ENCODE results near the gene PLCB4. TPM values are rescaled to one million over a fixed set of nuclear protein-coding genes. Genes with fewer than 3 reads are reported as not detected.

The PLCB4 gene
- total RNA-seq, 1 donor, result 4.1 TPM

GRCh38 chr20:9306521-9306920 is 237.6 kb downstream of the PLCB4 start:
- H3K4me3 ChIP-seq (ENCODE audit: low read depth, low read length), result no peak overlapping the region
- TF ChIP-seq CTCF (IDR thresholded peaks at IDR 0.05; ENCODE audit: insufficient read depth, low read length), result no peak
- DNase-seq (ENCODE audit: low read depth), result peak; percentile 32

DNA sequence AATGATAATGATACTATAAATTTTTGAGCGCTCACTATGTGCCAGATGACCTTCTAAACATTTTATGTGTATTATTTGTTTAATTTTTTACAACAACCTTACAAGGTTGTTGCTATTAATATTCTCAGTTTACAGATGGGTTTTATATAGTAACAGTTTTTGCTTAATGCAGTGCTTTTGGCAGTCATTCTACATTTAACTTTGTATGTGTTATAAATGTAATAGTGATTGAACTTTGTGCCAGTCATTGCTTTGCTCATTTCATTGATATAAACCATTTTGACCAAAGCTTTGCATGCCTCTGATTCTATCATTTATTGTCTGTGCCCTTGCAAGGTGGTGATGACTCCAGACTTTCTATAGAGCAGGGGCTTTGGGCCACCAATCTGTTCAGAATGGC is 239.2 kb downstream of the PLCB4 start:
- TF ChIP-seq CTCF (IDR thresholded peaks at IDR 0.05; ENCODE audit: insufficient read depth, low read length), result no peak
- no peak for DNase-seq (ENCODE audit: low read depth)
- no peak overlapping the region for H3K4me3 ChIP-seq (ENCODE audit: low read depth, low read length)

GRCh38 chr20:9311132-9311531 is 242.2 kb downstream of the PLCB4 start:
- no peak for TF ChIP-seq CTCF (IDR thresholded peaks at IDR 0.05; ENCODE audit: insufficient read depth, low read length)
- H3K4me3 ChIP-seq (ENCODE audit: low read depth, low read length), result no peak overlapping the region
- DNase-seq (ENCODE audit: low read depth), result peak; percentile 8

DNA sequence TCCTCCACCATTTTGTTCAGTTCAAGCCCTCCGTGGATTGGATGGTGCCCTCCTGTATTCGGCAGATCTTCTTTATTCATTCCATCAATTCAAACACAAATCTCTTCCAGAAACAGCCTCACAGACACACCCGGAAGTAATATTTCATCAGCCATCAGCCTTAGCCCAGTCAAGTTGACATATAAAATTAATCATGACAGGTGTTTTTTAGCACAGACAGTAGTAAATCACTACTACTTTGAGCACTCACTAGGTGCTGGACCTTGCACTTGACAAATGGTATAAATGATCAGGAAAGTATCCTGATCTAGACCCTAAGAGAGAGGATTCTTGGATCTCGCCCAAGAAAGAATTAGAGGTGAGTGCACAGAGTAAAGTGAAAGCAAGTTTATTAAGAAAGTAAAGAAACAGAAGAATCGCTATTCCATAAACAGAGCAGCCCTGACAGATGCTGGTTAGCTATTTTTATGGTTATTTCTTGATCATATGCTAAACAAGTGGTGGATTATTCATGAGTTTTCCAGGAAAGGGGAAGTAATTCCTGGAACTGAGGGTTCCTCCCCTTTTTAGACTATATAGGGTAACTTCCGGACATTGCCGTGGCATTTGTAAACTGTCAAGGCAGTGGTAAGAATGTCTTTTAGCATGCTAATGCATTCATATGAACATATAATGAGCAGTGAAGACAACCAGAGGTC is 250.9 kb downstream of the PLCB4 start:
- no peak overlapping the region for H3K4me3 ChIP-seq (ENCODE audit: low read depth, low read length)
- DNase-seq (ENCODE audit: low read depth), result no peak
- no peak for TF ChIP-seq CTCF (IDR thresholded peaks at IDR 0.05; ENCODE audit: insufficient read depth, low read length)

GRCh38 chr20:9321007-9321406 is 252.1 kb downstream of the PLCB4 start:
- no peak overlapping the region for H3K4me3 ChIP-seq (ENCODE audit: low read depth, low read length)
- DNase-seq (ENCODE audit: low read depth), result no peak
- no peak for TF ChIP-seq CTCF (IDR thresholded peaks at IDR 0.05; ENCODE audit: insufficient read depth, low read length)

- TF ChIP-seq CTCF (IDR thresholded peaks at IDR 0.05; ENCODE audit: insufficient read depth, low read length), result no peak
- no peak for DNase-seq (ENCODE audit: low read depth)
These were observed 253.8 kb downstream of the PLCB4 start for GRCh38 chr20:9322661-9323060.

DNA sequence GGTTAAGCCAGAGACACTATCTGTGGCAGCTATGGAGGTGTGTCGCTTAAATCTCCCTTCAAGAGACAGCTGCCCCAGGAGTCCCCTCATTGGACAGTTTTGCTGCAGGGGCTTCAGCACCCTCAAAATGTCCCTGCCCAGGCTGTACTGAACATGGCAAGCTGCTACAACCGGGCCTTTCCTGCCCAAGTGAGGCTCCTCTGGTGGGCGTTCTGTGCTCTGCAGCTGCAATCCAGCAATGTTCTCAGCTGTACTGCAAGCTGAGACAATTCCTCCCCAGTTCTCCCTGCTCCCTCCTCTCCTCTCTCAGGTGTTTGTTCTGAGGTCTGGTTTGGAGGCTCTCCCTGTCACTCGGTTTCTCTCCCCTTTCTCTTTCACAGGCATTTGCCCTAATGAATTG is 254.7 kb downstream of the PLCB4 start:
- H3K4me3 ChIP-seq (ENCODE audit: low read depth, low read length), result no peak overlapping the region
- TF ChIP-seq CTCF (IDR thresholded peaks at IDR 0.05; ENCODE audit: insufficient read depth, low read length), result peak; percentile 35
- no peak for DNase-seq (ENCODE audit: low read depth)

More at GRCh38 chr20:9322661-9323060, 253.8 kb downstream of the PLCB4 start:
- H3K4me3 ChIP-seq (ENCODE audit: low read depth, low read length), result no peak overlapping the region

All from fibroblast of the aortic adventitia (primary cell).